ENCODE results near the gene ZNF382.
"Not testable (repeated sequence)": the region's sequence is repeated elsewhere in the genome, so short reads cannot be mapped to it uniquely, and the experiment has no call there.

Gene ZNF382

GRCh38 chr19:36605101-36605876 lies at the start of gene ZNF382:
TSS of gene ZNF382 (plus strand) at chr19:36605313. CDS start at chr19:36609915, 4,602 bp downstream.
- DNase-seq = peak; percentile 86

GRCh38 chr19:36564391-36564790 lies 40.7 kb upstream of the ZNF382 start:
- DNase-seq = no peak

DNA sequence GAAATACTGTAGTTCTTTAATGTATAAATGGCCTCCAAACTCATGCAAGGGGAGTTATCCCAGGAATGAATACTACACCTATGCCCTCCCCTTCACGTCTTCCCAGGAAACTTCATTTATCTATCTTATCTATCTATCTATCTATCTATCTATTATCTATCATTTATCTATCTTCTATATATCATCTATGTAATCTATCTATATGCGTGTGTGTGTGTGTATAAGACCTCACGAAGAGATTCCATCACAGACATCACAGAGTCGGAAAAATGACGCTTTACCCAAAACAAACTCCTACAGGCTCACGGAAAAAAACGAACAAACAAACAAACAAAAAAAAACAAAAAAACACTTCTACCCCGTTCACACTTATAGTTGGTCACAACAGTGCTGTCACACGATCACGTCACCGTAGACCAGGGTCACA lies 32.5 kb upstream of the ZNF382 start:
- no peak for DNase-seq

DNA sequence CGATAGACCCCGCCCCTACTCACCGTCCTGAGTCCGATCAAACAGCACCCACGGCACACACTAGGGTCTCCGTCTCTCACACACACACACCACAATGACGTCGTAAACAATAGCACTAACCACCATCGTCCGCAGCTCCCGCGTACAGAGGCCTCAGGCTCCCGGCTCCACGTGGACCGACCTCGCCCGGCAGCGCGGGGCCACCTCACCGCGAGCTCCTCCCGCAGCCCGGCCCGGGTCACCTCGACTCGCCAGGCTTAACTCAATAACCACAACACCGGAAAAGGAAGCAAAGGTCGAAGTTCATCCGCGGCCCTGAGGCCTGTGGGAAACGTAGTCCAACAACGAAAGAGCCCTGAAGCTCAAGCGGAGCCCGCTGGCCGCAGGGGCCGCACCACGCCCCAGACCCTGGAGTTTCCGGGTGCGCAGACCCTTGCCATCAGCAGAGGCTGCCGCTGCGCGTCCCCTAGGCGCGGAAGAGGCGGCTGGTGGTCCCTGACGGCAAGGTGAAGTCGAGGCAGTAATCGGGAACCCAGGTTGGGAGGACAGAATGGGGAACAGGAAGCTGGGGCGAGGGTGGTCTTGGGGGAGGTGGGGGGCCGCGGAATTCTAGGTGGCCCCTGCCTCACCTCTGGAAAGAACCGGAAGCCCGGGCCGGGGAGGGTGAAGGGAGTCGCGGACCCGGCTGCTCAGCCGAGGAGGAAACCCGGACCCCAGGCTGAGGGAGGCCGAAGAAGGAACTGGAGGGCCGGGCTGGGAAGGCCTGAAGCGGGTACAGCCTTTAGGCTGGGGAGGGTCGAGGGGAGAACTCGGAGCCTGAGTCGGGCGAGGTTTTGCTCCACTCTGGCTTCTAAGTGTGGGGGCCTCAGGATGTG lies 31.9 kb upstream of the ZNF382 start, which contains the start of gene ZNF529:
Gene ZNF529, minus strand, starts transcription at position 273 of the 875 bp plus-strand sequence. CDS start 946 bp downstream, outside the sequence.
- DNase-seq = peak; percentile 94

- DNase-seq = no peak
Observed at GRCh38 chr19:36573895-36574720, 31.0 kb upstream of the ZNF382 start.

DNA sequence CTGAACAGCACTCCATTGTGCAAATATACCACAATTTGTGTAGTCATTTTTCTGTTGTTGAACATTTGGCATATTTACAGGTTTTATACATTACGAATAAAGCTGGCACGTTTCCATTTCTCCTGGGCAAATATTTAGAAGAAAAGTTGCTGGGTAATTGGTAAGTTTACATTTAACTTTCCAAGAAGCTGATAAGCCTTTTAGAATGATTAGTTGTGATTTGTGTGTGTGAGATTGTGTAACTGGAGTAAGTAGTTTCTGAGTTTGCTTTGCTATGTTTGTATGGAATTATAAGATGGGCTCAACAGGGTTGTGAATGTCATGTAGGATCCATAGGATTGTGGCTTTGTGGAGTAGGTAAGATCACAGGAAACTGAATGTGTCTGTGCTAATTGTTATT lies 30.4 kb upstream of the ZNF382 start:
- no peak for DNase-seq

DNA sequence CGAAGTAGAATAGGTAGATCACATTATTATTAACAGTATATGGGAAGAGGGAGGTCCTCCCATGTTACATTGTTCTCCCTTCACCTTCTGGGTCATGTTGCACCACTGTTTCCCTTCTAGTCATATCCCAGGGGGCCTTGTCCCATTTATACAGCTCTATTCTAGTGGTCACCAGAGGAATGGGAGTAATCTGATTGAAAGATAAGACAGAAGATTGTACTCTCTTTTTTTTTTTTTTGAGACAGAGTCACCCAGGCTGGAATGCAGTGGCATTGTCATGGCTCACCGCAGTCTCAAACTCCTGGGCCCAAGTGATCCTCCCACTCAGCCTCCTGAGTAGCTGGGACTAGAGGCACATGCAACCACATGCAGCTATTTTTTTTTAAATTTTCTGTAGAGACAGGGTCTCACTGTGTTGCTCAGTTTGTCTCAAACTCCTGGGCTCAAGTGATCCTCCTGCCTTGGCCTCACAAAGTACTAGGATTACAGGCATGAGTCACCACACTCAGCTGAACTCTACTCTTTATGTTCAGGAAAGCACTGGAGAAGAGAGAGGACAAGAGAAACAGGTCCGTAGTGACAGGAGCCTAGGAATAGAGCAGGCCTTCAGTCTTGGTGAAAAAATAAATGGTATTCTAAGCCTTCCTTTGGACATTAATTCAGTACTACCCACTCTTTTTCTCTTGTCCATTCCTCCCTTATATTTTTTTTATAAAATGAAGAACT lies 27.7 kb upstream of the ZNF382 start:
- DNase-seq = no peak

DNA sequence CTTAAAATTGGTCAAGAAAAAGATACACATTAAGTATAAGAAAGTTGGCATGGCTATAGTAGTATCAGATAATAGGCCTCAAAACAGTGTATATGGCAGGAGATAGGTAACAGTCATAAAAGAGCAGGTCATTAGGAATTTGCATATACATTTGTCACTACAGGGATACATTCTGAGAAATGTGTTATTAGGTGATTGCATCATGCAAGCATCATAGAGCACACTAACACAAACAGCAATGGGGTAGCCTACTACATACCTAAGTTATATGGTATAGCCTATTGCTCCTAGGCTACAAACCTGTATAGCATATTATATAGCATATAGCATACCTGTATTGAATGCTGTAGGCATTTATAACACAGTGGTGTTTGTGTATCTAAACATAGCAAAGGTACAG lies 25.9 kb upstream of the ZNF382 start:
- no peak for DNase-seq

- DNase-seq = not testable (repeated sequence)
Observed at GRCh38 chr19:36602681-36603080, 2.4 kb upstream of the ZNF382 start.

DNA sequence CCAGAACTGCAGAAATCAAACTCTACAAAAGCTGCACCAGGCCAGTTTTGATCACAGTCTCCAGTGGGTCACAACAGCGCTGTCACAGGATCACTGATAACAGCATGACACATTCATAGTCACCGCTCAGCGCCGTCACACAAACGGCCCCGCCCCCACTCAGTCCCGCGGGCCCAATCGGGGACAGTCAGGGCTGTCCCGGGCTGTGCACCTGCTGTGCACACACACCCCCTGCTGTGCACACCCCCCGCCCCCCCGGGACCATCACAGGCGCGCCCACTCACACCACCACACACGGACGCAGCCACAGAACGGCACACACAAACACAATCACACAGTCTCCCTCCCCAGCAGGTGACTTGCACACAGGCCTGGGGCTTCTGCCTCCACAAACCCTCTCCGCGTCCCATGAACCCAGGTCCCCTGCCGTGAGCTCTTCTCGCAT lies 435 bp upstream of the ZNF382 start:
- DNase-seq = peak; percentile 64

DNA sequence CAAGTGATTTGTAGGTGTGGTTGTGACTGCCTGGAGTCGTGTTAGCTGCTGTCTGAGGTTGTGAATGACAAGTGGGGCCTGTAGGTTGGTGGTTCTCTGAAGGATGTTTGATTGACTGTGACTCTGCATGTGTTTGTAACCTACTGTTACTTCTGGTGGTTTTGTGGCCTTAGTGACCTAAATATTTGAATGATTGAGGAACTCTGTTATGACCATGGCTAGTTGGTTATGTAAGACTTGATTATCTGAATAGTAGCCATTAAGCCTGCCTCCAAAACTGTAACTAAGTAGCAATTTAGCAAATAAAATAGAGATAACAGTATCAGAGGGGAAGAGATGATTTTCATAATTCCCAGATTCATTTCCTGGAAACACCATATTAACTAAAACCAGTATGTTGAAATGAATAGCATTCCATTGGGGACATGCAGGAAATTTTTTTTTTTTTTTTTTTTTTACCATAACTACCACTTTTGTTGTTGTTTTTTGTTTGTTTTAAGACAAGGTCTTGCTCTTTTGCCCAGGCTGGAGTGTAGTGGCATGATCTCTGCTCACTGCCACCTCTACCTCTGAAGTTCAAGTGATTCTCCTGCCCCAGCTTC lies 865 bp downstream of the ZNF382 start:
- DNase-seq = no peak

GRCh38 chr19:36627057-36627456 lies 21.9 kb downstream of the ZNF382 start:
- DNase-seq = no peak

DNA sequence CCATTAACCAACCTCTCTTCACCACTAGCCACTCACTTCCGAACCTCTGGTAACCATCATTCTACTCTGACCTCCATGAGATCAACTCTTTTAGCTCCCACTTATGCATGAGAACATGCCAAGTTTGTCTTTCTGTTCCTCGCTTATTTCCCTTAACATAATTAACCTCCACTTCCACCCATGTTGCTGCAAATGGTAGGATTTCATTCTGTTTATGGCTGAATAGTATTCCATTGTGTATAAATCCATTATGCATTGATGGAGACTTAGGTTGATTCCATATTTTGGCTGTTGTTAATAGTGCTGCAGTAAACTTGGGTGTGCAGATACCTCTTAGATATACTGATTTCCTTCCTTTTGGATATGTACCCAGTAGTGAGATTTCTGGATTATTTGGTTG lies 30.2 kb downstream of the ZNF382 start:
- DNase-seq = no peak

- no peak for DNase-seq
Observed at GRCh38 chr19:36638862-36639510, 33.9 kb downstream of the ZNF382 start.

- no peak for DNase-seq
Observed at GRCh38 chr19:36646746-36647145, 41.6 kb downstream of the ZNF382 start.

DNA sequence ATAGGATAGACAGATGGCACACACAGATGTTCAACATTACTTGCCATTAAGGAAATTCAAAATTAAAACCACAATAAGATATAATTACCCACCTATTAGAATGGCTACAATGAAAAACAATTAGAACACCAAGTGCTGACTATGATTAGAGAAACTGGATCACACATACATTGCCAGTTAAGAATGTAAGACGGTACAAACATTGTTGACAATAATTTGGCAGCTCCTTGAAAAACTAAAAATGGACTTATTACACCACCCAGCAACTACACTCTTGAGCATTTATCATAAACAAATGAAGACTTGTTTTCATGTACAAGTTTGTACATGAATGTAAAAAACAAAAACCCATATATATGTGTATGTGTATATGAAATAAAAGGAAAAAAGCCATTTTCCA lies 47.8 kb downstream of the ZNF382 start:
- no peak for DNase-seq

GRCh38 chr19:36665832-36666231 lies 60.7 kb downstream of the ZNF382 start:
- no peak for DNase-seq

- no peak for DNase-seq
Observed at GRCh38 chr19:36668646-36669045, 63.5 kb downstream of the ZNF382 start.

- no peak for DNase-seq
Observed at GRCh38 chr19:36672368-36672767, 67.3 kb downstream of the ZNF382 start.

- DNase-seq = no peak
Observed at GRCh38 chr19:36674201-36674600, 69.1 kb downstream of the ZNF382 start.

GRCh38 chr19:36679455-36679854 lies 74.3 kb downstream of the ZNF382 start:
- DNase-seq = no peak
